Measurements from ENCODE around the gene CHMP5. TPM values are rescaled to one million over a fixed set of nuclear protein-coding genes. Genes with fewer than 3 reads are reported as not detected.
A peak's percentile ranks its signal among the peaks of the same experiment; 100 is the strongest.

CHMP5 gene
- total RNA-seq, 1 donor from 2014 or later = 44.2 TPM

DNA sequence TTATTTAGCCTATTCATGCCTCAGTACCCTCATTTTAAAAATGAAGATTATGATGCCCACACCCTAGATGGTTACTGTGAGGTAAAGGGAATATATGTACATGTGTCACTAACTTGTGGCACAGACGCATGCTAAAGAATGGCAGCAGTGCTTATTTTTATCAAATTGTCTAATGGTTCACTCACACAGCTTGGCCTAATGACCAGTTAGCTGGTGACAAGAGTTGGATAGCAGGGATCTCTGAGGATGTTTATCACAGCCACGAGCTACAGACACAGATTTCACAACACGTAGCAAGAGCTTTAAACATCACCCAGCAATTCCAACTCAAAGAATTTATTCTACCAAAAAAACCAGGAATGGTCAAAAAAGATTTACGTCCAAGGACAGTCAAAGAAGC lies 7.6 kb upstream of the CHMP5 start:
- H3K36me3 Mint-ChIP-seq (ENCODE audit: low read depth) = peaks cover 16% of the 10 kb centered on the region
- H3K9me3 Mint-ChIP-seq = no peaks in the 10 kb centered on the region
- TF ChIP-seq, protein P1, sequence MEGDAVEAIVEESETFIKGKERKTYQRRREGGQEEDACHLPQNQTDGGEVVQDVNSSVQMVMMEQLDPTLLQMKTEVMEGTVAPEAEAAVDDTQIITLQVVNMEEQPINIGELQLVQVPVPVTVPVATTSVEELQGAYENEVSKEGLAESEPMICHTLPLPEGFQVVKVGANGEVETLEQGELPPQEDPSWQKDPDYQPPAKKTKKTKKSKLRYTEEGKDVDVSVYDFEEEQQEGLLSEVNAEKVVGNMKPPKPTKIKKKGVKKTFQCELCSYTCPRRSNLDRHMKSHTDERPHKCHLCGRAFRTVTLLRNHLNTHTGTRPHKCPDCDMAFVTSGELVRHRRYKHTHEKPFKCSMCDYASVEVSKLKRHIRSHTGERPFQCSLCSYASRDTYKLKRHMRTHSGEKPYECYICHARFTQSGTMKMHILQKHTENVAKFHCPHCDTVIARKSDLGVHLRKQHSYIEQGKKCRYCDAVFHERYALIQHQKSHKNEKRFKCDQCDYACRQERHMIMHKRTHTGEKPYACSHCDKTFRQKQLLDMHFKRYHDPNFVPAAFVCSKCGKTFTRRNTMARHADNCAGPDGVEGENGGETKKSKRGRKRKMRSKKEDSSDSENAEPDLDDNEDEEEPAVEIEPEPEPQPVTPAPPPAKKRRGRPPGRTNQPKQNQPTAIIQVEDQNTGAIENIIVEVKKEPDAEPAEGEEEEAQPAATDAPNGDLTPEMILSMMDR (conservative IDR thresholded peaks at IDR 0.05) = no peak
- no peak overlapping the region for H3K27ac Mint-ChIP-seq (ENCODE audit: unreplicated experiment)
- no peak for DNase-seq (ENCODE audit: low read depth, low spot score)
- no peaks in the 10 kb centered on the region for H3K27me3 Mint-ChIP-seq (ENCODE audit: low read depth)
- H3K4me1 Mint-ChIP-seq = no peaks in the 10 kb centered on the region
- H3K4me3 Mint-ChIP-seq = no peak overlapping the region

DNA sequence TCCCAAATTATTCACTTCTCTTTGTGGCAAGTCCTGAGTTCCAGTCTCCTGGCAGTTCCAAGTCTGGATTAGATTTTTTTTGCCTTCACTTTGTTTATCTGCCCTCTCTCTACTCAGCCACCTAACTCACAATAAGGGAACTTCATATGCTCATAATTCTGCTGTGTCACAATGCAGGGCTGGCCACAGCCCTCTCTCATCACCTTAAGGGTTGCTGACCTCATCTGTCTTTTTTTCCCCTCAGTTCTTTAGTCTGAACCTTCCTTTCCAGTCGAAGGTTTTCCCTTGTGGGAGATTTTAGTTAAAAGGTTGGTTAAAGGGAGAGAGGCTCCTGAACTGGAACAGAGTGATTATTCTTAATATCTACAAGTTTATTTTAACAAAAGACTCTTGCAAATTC lies 4.5 kb upstream of the CHMP5 start:
- DNase-seq (ENCODE audit: low read depth, low spot score) = no peak
- Mint-ChIP-seq H3K4me1 (peaks cover 18% of the 10 kb centered on the region), H3K36me3 (ENCODE audit: low read depth) (peaks cover 7% of the 10 kb centered on the region), H3K9me3 (no peaks in the 10 kb centered on the region), H3K27ac (ENCODE audit: unreplicated experiment) (no peak overlapping the region), H3K27me3 (ENCODE audit: low read depth) (no peaks in the 10 kb centered on the region), H3K4me3 (no peak overlapping the region)
- TF ChIP-seq, protein P1 (conservative IDR thresholded peaks at IDR 0.05) = no peak

GRCh38 chr9:33263131-33264002 lies 1.5 kb upstream of the CHMP5 start:
- TF ChIP-seq, protein P1 (conservative IDR thresholded peaks at IDR 0.05) = no peak
- Mint-ChIP-seq H3K36me3 (ENCODE audit: low read depth) (no peaks in the 10 kb centered on the region), H3K9me3 (no peaks in the 10 kb centered on the region), H3K4me3 (peak overlapping the region; percentile 96), H3K27me3 (ENCODE audit: low read depth) (no peaks in the 10 kb centered on the region), H3K27ac (ENCODE audit: unreplicated experiment) (peak overlapping the region; percentile 90), H3K4me1 (peaks cover 29% of the 10 kb centered on the region)
- peak; percentile 13 for DNase-seq (ENCODE audit: low read depth, low spot score)

DNA sequence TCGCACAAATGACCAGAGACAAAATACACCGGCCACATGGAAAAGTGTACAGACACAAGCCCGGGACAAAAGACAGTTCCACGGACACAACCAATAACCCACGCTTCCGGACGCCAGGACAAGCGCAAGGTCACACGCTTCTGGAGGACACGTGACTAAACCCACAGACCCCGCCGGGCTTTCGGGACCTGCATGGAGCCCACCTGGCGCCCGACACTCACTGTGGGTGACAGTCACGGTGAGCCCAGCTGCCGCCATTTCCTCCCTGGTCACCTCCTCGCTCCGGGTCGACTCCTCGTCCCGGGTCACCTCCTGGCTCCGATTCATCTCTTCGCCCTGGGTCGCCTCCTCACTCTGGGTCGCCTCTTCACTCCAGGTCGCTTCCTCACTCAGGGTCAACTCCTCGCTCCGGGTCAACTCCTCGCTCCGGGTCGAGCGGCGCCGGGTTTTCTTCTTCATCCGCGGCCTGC lies 811 bp upstream of the CHMP5 start:
- Mint-ChIP-seq H3K27ac (ENCODE audit: unreplicated experiment) (peak overlapping the region; percentile 93), H3K36me3 (ENCODE audit: low read depth) (no peaks in the 10 kb centered on the region), H3K4me3 (peak overlapping the region; percentile 96), H3K4me1 (peaks cover 29% of the 10 kb centered on the region), H3K27me3 (ENCODE audit: low read depth) (no peaks in the 10 kb centered on the region), H3K9me3 (no peaks in the 10 kb centered on the region)
- TF ChIP-seq, protein P1 (conservative IDR thresholded peaks at IDR 0.05) = no peak
- peak; percentile 28 for DNase-seq (ENCODE audit: low read depth, low spot score)

DNA sequence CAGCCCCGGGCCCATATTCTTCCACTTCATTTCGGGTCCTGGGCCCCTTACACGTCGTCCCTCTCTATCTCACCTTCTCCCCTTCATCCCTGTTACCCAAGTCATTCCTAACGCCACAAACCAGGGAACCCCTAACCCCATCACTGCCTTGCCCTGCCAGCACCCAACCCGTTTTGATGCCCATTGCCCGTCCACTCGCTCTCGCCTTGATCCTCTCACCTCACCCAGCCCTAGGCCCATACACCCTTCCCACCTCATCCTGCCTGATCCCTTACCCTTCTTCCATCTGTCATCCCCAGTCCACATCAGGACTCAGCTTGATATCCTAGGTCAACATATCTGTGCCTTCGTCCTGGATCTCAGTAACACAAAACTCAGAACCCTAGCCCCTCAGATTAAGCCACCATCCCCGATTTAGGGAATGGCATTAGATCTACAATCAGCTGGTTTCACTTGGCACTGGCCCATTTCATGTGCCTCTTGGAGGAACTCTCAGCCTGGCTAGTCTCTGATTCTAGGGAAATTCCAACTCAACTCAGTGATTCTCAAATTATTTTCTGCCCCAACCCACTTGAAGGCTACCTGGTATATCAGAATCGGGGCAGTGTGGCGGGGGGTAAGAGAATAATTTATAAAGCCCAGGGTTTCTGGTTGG lies 489 bp downstream of the CHMP5 start:
- Mint-ChIP-seq H3K9me3 (no peaks in the 10 kb centered on the region), H3K4me3 (peak overlapping the region; percentile 99), H3K4me1 (peaks cover 29% of the 10 kb centered on the region), H3K36me3 (ENCODE audit: low read depth) (no peaks in the 10 kb centered on the region), H3K27ac (ENCODE audit: unreplicated experiment) (peak overlapping the region; percentile 87), H3K27me3 (ENCODE audit: low read depth) (no peaks in the 10 kb centered on the region)
- TF ChIP-seq, protein P1 (conservative IDR thresholded peaks at IDR 0.05) = no peak
- no peak for DNase-seq (ENCODE audit: low read depth, low spot score)

Data from neural crest cell (in vitro differentiated cells).